K562 treated with DMSO at 1 percent for 24 hours (cell line): ENCODE results near the gene FZD1. TPM values are rescaled to one million over a fixed set of nuclear protein-coding genes. Genes with fewer than 3 reads are reported as not detected.

Experiments used
- total RNA-seq: library from RNA; unstranded; fragments of 300-600 nt; gene quantifications from 2 replicates; pipeline ENCODE4 v1.2.3, GENCODE V29; 2022; ENCODE audit warnings: low read depth; ENCODE audit not compliant: insufficient read depth

Gene FZD1
- 8.5 and 8.8 TPM in 2 replicates for total RNA-seq

GRCh38 chr7:91264046-91264923, at the start of gene FZD1:
Gene FZD1, plus strand, starts transcription at chr7:91264433. Its CDS starts 448 bp downstream, at chr7:91264881.

